Measurements from ENCODE around the gene SEC22C.

- TF ChIP-seq CTCF (optimal IDR thresholded peaks at IDR 0.05 in 1 of 3, IDR thresholded peaks at IDR 0.05 in 1 of 3, conservative IDR thresholded peaks at IDR 0.05 in 1 of 3; ENCODE audit: extremely low read depth in 1 of 3, insufficient read depth in 2 of 3, low read length in 3 of 3) = no peak
- TF ChIP-seq EZH2 (IDR thresholded peaks at IDR 0.05; ENCODE audit: low read length) = no peak
Observed at GRCh38 chr3:42518800-42519567, 62.8 kb downstream of the SEC22C start.

Measured in keratinocyte (primary cell).